HG03025 (cell line): ENCODE data around the gene FBXO24.

Source experiments
- ATAC-seq: cut with Tn5 transposase; IDR thresholded peaks from one replicate; pipeline ENCODE4 v1.9.1; 2021; ENCODE audit warnings: mild to moderate bottlenecking, moderate library complexity; ENCODE audit not compliant: unreplicated experiment, low FRiP score

Gene FBXO24

GRCh38 chr7:100573691-100574361 lies 12.3 kb upstream of the FBXO24 start, which contains the start of gene SAP25:
Gene SAP25, minus strand, starts transcription at chr7:100573900. Its CDS starts 158 bp downstream, at chr7:100573742.
- ATAC-seq, result no peak

DNA sequence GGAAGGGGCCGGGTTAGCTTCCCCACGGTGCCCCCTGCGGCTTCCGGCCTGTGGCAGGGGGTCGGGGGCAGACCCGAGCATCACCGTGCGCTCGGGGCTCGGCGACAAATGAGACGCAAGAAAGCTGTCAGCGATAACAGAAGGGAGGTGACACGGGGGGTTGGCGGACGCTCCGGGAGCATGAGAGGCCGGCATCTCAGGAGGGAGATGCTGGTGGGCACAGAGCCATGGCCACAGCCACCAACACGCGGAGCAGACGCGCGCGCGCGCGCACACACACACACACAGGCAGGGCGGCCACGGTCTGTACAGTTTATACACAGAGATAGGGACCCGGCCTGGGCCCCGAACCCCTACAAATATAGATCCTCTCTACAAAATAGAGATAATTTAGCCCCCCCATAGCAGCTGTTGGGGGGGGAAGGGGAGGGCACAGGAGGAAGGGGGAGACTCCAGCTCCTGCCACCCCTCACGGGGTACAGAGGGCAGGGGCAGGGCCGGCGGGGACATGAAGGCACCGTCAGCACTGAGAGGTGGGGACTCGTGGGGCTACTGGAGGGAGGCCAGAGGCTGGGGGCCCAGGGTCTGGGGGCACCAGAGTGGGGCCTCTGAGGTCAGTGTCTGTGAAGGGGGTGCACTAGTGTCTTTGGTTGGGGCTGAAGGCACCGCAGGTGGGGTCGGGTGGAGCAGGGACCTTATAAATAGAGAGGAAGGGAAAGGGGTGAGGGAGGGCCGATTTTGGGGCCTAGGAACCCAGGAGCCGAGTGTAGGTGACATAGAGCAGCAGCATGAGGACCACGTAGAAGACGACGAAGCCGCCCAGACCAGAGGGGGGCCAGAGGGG lies 11.5 kb upstream of the FBXO24 start:
- ATAC-seq, result no peak

- ATAC-seq, result no peak
Measured at GRCh38 chr7:100575206-100575631, 10.9 kb upstream of the FBXO24 start.

- ATAC-seq, result no peak
Measured at GRCh38 chr7:100575746-100576383, 10.3 kb upstream of the FBXO24 start.

DNA sequence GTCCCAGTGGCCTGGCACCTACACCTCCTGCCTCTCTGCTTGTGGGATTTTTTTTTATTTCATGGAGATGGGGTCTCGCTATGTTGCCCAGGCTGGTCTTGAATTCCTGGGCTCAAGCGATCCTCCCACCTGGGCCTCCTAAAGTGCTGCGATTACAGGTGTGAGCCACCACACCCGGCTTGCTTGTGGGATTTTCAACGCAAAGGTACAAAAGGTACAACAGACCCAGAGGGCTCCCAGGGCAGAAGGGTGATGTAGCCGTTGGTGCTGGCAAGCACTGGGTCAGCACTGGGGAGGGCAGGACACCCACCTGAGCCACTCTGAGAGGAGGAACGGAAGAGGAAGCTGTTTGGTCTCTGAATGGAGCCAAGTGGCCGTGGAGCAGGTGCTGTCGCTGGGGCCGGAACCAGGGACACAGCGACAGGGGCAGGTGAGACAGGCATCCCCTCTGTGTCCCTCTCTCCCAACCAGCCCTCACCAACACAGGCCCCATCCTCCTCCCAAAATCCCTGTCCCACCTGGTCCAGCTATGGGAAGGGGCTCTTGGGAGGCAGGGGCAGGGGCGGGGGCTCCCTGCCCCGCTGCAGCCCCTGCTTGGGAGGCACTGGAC lies 9.6 kb upstream of the FBXO24 start:
- ATAC-seq, result no peak

GRCh38 chr7:100577103-100577502 lies 9.0 kb upstream of the FBXO24 start:
- ATAC-seq, result no peak

DNA sequence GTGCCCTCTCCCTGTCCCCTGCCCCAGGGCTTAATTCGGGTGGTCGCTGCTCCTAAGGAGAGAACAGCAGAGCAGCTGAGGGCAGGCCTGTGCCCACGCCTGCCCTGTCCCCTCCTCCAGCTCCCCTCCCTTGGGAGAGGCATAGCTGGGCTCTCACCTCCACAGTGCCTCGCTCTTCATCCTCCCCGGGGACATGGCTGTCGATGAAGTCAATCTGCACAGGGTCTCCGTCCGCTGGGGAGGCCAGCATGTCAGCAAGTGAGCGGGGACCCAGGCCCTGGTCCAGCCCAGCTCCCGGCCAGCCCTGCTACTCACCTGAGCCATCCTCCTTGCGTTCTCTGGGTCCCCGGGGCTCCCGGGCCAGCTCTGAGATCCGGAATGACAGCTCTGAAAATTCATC lies 8.6 kb upstream of the FBXO24 start:
- ATAC-seq, result no peak

DNA sequence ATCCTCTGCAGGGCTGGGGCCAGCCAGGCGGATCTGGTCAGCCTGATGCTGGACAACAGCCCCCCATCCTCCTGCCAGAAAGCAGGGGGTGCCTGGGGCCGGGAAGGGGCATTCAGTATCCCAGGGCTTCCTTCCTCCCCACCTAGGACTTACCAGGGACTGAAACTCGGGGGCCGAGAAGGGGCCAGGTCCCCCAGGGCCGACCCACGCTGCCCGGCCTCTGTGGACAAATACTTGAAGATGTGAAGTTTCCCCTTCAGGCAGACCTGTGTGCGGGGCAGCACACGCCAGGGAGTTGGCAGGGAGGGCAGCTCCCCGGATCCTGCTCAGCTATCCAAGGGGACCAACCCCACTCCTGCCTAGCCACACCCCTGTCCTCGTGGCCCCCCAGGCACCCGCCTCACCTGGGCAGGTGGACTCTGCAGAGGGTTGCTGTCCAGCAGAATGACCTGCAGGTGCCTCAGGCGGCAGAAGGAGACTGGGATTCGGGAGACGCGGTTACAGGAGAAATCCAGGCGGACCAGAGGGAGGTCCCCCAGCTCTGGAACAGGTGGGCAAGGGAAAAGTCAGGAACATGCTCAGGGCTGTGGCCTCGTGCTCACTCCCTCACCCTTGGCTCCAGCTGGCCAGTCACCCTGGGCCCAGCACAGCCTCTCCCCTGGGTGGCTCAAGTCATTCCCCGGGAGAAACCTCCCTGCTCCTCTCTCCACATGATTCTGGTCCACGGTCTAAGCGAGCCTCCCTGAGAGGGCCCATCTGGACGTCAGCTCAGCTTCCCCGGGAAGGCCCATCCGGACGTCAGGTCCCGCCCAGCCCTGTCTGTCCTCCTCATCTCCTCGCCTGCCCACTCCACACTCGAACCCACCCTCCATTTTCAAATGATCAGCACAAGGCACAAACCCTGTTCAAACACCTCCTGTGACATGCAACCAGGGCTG lies 7.6 kb upstream of the FBXO24 start:
- no peak for ATAC-seq

DNA sequence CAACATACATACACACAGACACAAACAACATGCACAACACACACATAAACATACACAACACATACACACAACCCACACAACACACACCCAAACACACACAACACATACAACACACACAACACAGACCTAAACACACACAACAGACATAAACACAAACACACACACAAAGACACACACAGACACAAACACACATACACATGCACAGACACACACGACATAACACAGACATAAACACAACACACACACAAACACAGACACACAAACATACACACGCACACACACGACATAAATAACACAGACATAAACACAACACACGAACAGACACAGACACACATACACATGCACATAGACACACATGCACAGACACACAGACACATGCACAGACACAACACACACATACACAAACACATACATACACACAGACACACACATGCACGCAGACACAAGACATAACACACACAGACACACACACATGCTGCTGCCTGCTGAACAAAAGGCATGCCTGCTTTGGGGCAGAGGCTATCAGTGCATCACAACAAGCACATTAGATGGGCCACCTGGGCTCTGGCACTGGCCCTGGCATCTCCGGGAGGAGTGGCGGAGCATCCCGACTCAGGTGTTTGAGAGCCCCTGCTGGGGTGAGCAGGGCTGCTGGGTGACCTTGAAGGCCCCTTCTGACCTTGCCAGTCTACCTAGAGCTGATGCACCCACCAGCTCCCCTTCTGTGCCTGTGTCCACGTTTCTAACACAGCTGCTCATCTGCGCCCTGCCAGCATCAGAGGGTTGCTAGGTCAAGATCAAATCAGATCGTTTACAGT lies 5.5 kb upstream of the FBXO24 start:
- no peak for ATAC-seq

GRCh38 chr7:100582041-100582579 lies 4.0 kb upstream of the FBXO24 start:
- no peak for ATAC-seq

DNA sequence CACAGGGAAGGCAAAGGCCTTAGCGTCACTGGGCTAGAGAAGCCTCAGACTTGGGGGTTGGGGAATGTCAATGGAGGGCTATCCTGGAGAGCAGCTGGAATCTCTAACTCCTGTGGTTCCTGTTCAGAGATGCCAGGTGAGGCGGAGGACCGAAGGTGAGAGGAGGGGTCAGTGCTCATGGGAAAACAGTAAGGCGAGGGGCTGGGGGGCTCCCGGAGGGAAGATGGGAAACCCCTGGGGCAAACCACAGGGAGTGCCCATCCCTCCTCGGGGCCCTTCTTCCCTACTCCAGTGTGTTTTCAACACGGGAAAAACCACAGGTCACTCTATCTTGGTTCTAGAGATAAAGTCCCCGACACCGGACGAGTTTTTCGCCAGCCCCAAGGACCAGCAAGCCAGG lies 3.5 kb upstream of the FBXO24 start:
- no peak for ATAC-seq

DNA sequence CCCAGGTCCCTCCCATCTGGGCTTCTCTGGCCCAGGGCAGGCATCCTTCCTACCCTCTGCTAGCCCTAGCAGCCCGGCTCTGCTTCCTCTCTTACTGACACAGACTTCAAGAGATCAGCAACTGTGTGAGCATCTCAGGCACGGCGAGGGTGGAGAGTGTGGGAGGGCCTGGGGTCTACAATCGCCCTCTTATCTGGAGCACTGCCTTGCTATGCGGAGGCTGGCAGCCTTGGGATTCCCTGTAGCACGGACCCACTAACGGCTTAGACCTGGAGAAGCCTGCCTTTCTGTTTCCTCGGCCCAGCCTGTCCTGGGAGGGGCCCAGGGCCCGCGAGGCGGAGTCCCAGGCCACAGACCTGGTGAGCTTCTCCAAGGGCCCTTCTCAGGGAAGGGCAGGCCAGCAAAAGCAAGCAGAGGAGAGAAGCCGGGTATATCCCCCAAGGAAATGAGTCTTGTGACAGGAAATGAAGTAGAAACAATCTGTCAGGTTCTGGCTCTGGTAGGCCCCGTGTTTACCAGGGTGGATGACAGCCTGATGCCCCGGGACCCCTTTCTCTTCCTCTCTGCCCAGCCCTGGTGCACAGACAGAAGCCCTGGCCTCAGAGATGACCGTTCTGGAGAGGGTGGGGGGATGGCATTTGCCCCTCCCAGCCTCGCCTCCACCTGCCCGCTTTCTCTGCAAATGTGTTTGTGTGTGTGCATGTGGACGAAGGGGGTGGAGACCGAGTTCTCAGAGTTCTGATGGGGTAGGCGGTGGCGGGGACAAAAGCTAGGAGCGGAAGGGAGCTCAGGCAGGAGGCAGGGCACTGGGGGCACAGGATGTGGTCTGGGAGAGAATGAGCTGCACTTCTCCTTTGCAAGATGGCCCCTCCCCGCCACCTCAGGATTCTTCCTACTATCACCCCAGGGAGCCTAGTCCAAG lies 2.7 kb upstream of the FBXO24 start:
- no peak for ATAC-seq

- ATAC-seq, result no peak
Measured at GRCh38 chr7:100584054-100584682, 2.0 kb upstream of the FBXO24 start.

- no peak for ATAC-seq
Measured at GRCh38 chr7:100584683-100585510, 1.2 kb upstream of the FBXO24 start.

GRCh38 chr7:100585511-100586265 lies 440 bp upstream of the FBXO24 start, which contains the start of gene LRCH4:
Gene LRCH4, minus strand, starts transcription at chr7:100586129. Its CDS starts 29 bp downstream, at chr7:100586100.
- peak; percentile 30 for ATAC-seq

- no peak for ATAC-seq
Measured at GRCh38 chr7:100588438-100588837, 2.3 kb downstream of the FBXO24 start.
